HepG2 (cell line): ENCODE data around the gene ELOVL7.

Source experiments
- CTCF ChIP-seq: sonication (generic); formaldehyde crosslinking; IDR thresholded peaks from 2 replicates; pipeline ENCODE4 v1.5.0; 2020; ENCODE audit warnings: mild to moderate bottlenecking, missing genetic modification reagents, moderate library complexity
- MAFK ChIP-seq, 2 experiments: IDR thresholded peaks in 1 of 2; conservative IDR thresholded peaks in 1 of 2; 2 replicates each; pipeline ENCODE4 v1.6.1; 2011; ENCODE audit warnings: improper control_type of control experiment in 2 of 2, low read length in 2 of 2
- MTF2 ChIP-seq: sonication (generic); formaldehyde crosslinking; IDR thresholded peaks from 2 replicates; pipeline ENCODE4 v1.5.0; 2020; ENCODE audit warnings: missing genetic modification reagents, borderline replicate concordance
- POLR2A ChIP-seq, 2 experiments: IDR thresholded peaks; 2 replicates each; pipeline ENCODE4 v1.6.1; 2011; ENCODE audit warnings: low read depth in 2 of 2, low read length in 2 of 2, mild to moderate bottlenecking in 1 of 2, moderate library complexity in 1 of 2; ENCODE audit not compliant: insufficient read depth in 1 of 2
- RARG ChIP-seq: sonication (generic); formaldehyde crosslinking; IDR thresholded peaks from 2 replicates; pipeline ENCODE4 v1.4.0; 2020; ENCODE audit warnings: low read depth, mild to moderate bottlenecking, missing genetic modification reagents
- U2AF2 ChIP-seq: fragments of 200-400 bp; formaldehyde crosslinking; IDR thresholded peaks from 2 replicates; pipeline ENCODE4 v1.6.1; 2017; ENCODE audit warnings: low read depth, mild to moderate bottlenecking, low read length
- YY1 ChIP-seq: IDR thresholded peaks from 2 replicates; pipeline ENCODE4 v1.6.1; 2011; ENCODE audit warnings: low read length, low read depth, moderate library complexity, mild to moderate bottlenecking; ENCODE audit not compliant: insufficient read depth, insufficient replicate concordance
- ZBTB49 ChIP-seq: sonication (generic); formaldehyde crosslinking; IDR thresholded peaks from 2 replicates; pipeline ENCODE4 v1.4.0; 2020; ENCODE audit warnings: missing genetic modification reagents, borderline replicate concordance
- ZFP36L1 ChIP-seq: sonication (generic); formaldehyde crosslinking; IDR thresholded peaks from 2 replicates; pipeline ENCODE4 v1.8.0; 2022; ENCODE audit warnings: mild to moderate bottlenecking, missing genetic modification reagents, moderate library complexity
- ZNF589 ChIP-seq: sonication (generic); formaldehyde crosslinking; conservative IDR thresholded peaks from 2 replicates; pipeline ENCODE4 v1.8.0; 2022; ENCODE audit warnings: mild to moderate bottlenecking, moderate library complexity, missing genetic modification reagents
- ZNF773 ChIP-seq: sonication (generic); formaldehyde crosslinking; IDR thresholded peaks from 2 replicates; pipeline ENCODE4 v1.4.0; 2020; ENCODE audit warnings: missing genetic modification reagents, borderline replicate concordance

- TF ChIP-seq MAFK (conservative IDR thresholded peaks at IDR 0.05 in 1 of 2, IDR thresholded peaks at IDR 0.05 in 1 of 2; ENCODE audit: low read length in 2 of 2) (no peak), ZFP36L1 (CRISPR knock-in tag) (no peak), POLR2A (IDR thresholded peaks at IDR 0.05; ENCODE audit: insufficient read depth in 1 of 2, low read depth in 2 of 2, low read length in 2 of 2) (no peak), MTF2 (no peak), ZNF773 (CRISPR knock-in tag) (no peak), RARG (no peak), ZBTB49 (CRISPR knock-in tag) (no peak), ZNF589 (CRISPR knock-in tag) (no peak), CTCF (CRISPR knock-in tag) (no peak), YY1 (no peak), U2AF2 (no peak)
These were observed 81.0 kb downstream of the ELOVL7 start for GRCh38 chr5:60763061-60763460.
